K562 (cell line): ENCODE data around the gene GALNS. TPM values are rescaled to one million over a fixed set of nuclear protein-coding genes. Genes with fewer than 3 reads are reported as not detected.
A peak's percentile ranks its signal among the peaks of the same experiment; 100 is the strongest.

ENCODE experiments used
- ETV5 ChIP-seq: sonication (generic); formaldehyde crosslinking; IDR thresholded peaks from 2 replicates; pipeline ENCODE4 v1.4.0; 2020; ENCODE audit warnings: low read depth, mild to moderate bottlenecking, missing genetic modification reagents
- FIP1L1 ChIP-seq: fragments of 200-400 bp; formaldehyde crosslinking; IDR thresholded peaks from 2 replicates; pipeline ENCODE4 v1.6.1; 2018; ENCODE audit warnings: mild to moderate bottlenecking, low read depth, low read length; ENCODE audit not compliant: poor library complexity, severe bottlenecking
- FUS ChIP-seq: fragments of 200-400 bp; formaldehyde crosslinking; optimal IDR thresholded peaks from 2 replicates; pipeline ENCODE3; 2017; ENCODE audit warnings: low read depth, low read length
- GATA2 ChIP-seq: sonication (generic); formaldehyde crosslinking; IDR thresholded peaks from 2 replicates; pipeline ENCODE4 v1.4.0; 2020; ENCODE audit warnings: mild to moderate bottlenecking, missing genetic modification reagents
- GATAD2A ChIP-seq: fragments of 450-650 bp; IDR thresholded peaks from 2 replicates; pipeline ENCODE4 v1.6.1; 2017
- HNRNPK ChIP-seq: fragments of 200-400 bp; formaldehyde crosslinking; IDR thresholded peaks from one replicate; pipeline ENCODE4 v1.6.1; 2018; ENCODE audit warnings: mild to moderate bottlenecking, low read depth, low read length; ENCODE audit not compliant: poor library complexity, severe bottlenecking
- JUN ChIP-seq, 2 experiments: sonication (generic) in 1 of 2; formaldehyde crosslinking in 1 of 2; IDR thresholded peaks; 2 replicates each; pipeline versions ENCODE4 v1.6.1 to v1.8.0; 2012 to 2022; ENCODE audit warnings: borderline replicate concordance in 2 of 2, mild to moderate bottlenecking in 2 of 2, improper control_type of control experiment in 1 of 2, low read depth in 1 of 2, low read length in 1 of 2, missing genetic modification reagents in 1 of 2
- MAFG ChIP-seq: fragments of 450-650 bp; conservative IDR thresholded peaks from 2 replicates; pipeline ENCODE4 v1.6.1; 2016; ENCODE audit warnings: missing genetic modification characterization, missing compliant biosample characterization
- MTA1 ChIP-seq: fragments of 450-650 bp; IDR thresholded peaks from 2 replicates; pipeline ENCODE4 v1.6.1; 2017; ENCODE audit warnings: borderline replicate concordance
- NFE2 ChIP-seq: IDR thresholded peaks from 2 replicates; pipeline ENCODE4 v1.6.1; 2014; ENCODE audit warnings: antibody characterized with exemption, low read depth
- NONO ChIP-seq, 2 experiments: fragments of 200-400 bp in 1 of 2; fragments of 450-650 bp in 1 of 2; formaldehyde crosslinking in 1 of 2; IDR thresholded peaks; 2 replicates each; pipeline ENCODE4 v1.6.1; 2017; ENCODE audit warnings: low read depth in 2 of 2, mild to moderate bottlenecking in 2 of 2, moderate library complexity in 2 of 2, low read length in 1 of 2
- PHB2 ChIP-seq: fragments of 450-650 bp; IDR thresholded peaks from 2 replicates; pipeline ENCODE4 v1.6.1; 2017; ENCODE audit warnings: low read depth
- PHF8 ChIP-seq: fragments of 200-600 bp; sonication (generic); IDR thresholded peaks from 2 replicates; pipeline ENCODE4 v1.6.1; 2012; ENCODE audit warnings: mixed run types, mild to moderate bottlenecking, inconsistent platforms, low read length, moderate library complexity, borderline replicate concordance
- POLR2AphosphoS2 ChIP-seq: IDR thresholded peaks from 2 replicates; pipeline ENCODE4 v1.6.1; 2012; ENCODE audit warnings: low read length, improper control_type of control experiment
- SMARCC2 ChIP-seq: fragments of 450-650 bp; IDR thresholded peaks from 2 replicates; pipeline ENCODE4 v1.6.1; 2017; ENCODE audit warnings: antibody characterized with exemption, moderate library complexity, mild to moderate bottlenecking, low read depth
- SMARCE1 ChIP-seq: fragments of 450-650 bp; IDR thresholded peaks from 2 replicates; pipeline ENCODE4 v1.7.1; 2016; ENCODE audit warnings: mild to moderate bottlenecking
- SMC3 ChIP-seq: conservative IDR thresholded peaks from 2 replicates; pipeline ENCODE4 v1.6.1; 2011; ENCODE audit warnings: low read depth, low read length, improper control_type of control experiment; ENCODE audit not compliant: insufficient read depth
- ZFP36 ChIP-seq: fragments of 150-350 bp; IDR thresholded peaks from 2 replicates; pipeline ENCODE4 v1.6.1; 2018; ENCODE audit warnings: low read length, low read depth; ENCODE audit not compliant: partially characterized antibody
- ZNF318 ChIP-seq, 2 experiments: fragments of 450-650 bp; IDR thresholded peaks; 2 replicates each; pipeline ENCODE4 v1.6.1; 2016; ENCODE audit warnings: mild to moderate bottlenecking in 2 of 2, borderline replicate concordance in 1 of 2, low read depth in 1 of 2, moderate library complexity in 1 of 2
- polyA plus RNA-seq, 8 experiments: library from polyadenylated mRNA; depleted of rRNA in 4 of 8; stranded (reverse) in 5 of 8; unstranded in 3 of 8; fragments of >200 nt; fragmentation: Nextera tagmentation in 2 of 8; fragmentation: Illumina TruSeq in 1 of 8; extraction: Ambion mirVana in 2 of 8; extraction: Trizol in 1 of 8; gene quantifications; 2 replicates each; pipeline versions ENCODE4 v1.2.1 to v1.2.3, GENCODE V29; 2011 to 2014; ENCODE audit warnings: inconsistent platforms in 1 of 8, missing spikeins in 1 of 8
- total RNA-seq, 7 experiments: library from RNA; depleted of rRNA in 6 of 7; stranded (reverse); fragments of >200 nt in 6 of 7; fragmentation: Illumina TruSeq in 2 of 7; extraction: Trizol in 2 of 7; gene quantifications; 2 replicates each; pipeline versions ENCODE4 v1.2.1 to v1.2.3, GENCODE V29; 2011 to 2021; ENCODE audit warnings: low replicate concordance in 1 of 7

Gene GALNS
- total and polyA plus RNA-seq, 9 of the 15 experiments (the other 6 are each of a cell fraction or from before 2014, with no cell fraction given) = 0.38 to 13.2 (median 4.3) TPM

- TF ChIP-seq SMARCC2 = peak; percentile 47; the same call in 1 of the 2 replicates
- peak; percentile 70; the same call in 1 of the 2 replicates for TF ChIP-seq ETV5 (CRISPR knock-in tag)
- peak; percentile 32; the same call in 1 of the 2 replicates for TF ChIP-seq GATA2 (CRISPR knock-in tag)
- TF ChIP-seq PHB2 = 0 out of 2 replicates have a peak, but pooled peaks have one; percentile 29
- peak; percentile 69 for TF ChIP-seq MTA1
- peak; percentile 24; the same call in 1 of the 2 replicates for TF ChIP-seq PHF8
- TF ChIP-seq POLR2AphosphoS2 = no peak
- peak; percentile 25; the same call in 1 of the 2 replicates for TF ChIP-seq JUN (IDR thresholded peaks at IDR 0.05; ENCODE audit: borderline replicate concordance, low read depth, low read length)
- TF ChIP-seq JUN (CRISPR knock-in tag; IDR thresholded peaks at IDR 0.05; ENCODE audit: borderline replicate concordance) = no peak
- TF ChIP-seq ZNF318 (IDR thresholded peaks at IDR 0.05; ENCODE audit: borderline replicate concordance in 1 of 2, low read depth in 1 of 2) = peak in 1 of 2 experiments; percentile 51; a peak in 1 of 4 replicates
- peak; percentile 82 for TF ChIP-seq FIP1L1
- TF ChIP-seq MAFG (tag) = peak; percentile 77
- no peak for TF ChIP-seq SMC3
- peak; percentile 39 for TF ChIP-seq ZFP36
- 0 out of 2 replicates have a peak, but pooled peaks have one; percentile 73 for TF ChIP-seq GATAD2A
- TF ChIP-seq SMARCE1 = peak; percentile 10
- 0 out of 4 replicates have a peak, but pooled peaks of 1 of the 2 experiments have one; percentile 27 for TF ChIP-seq NONO (IDR thresholded peaks at IDR 0.05; ENCODE audit: low read depth in 2 of 2, low read length in 1 of 2)
- TF ChIP-seq FUS = no peak
- TF ChIP-seq NFE2 = peak; percentile 95
- no peak for TF ChIP-seq HNRNPK
Observed at GRCh38 chr16:88781140-88782077, 75.3 kb downstream of the GALNS start (continued).
